ENCODE results near the gene MYOG. TPM values are rescaled to one million over a fixed set of nuclear protein-coding genes. Genes with fewer than 3 reads are reported as not detected.

MYOG gene
- total and polyA plus RNA-seq, 10 of the 15 experiments (the other 5 are each of a cell fraction or from before 2014, with no cell fraction given), result not detected

DNA sequence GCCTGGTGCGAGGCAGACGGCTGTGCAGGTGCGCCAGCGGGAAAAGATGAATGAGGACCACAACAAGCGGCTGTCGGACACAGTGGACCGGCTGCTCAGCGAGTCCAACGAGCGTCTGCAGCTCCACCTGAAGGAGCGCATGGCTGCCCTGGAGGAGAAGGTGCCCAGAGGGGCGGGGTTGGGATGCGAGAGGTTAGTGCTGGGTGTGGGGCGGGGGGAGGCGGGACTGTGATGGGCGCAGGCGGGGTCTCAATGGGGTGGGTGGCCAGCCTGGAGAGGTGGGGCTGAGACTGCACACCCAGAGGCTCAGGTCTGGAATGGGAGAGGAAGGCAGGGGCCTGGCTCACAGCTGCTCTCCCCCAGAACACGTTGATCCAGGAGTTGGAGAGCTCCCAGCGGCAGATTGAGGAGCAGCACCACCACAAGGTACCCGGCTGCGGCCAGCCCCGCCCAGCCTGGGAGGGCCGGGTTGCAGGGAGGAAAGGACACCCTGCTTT is 37.2 kb downstream of the MYOG start:
- no peaks in the 10 kb centered on the region; a peak in 1 of 4 replicates for H3K36me3 ChIP-seq (ENCODE audit: control insufficient read depth in 2 of 2, insufficient read depth in 2 of 2, low read length in 1 of 2)
- CTCF ChIA-PET, result no interaction called here
- H3K79me2 ChIP-seq (ENCODE audit: control insufficient read depth, insufficient read depth, low read length), result no peaks in the 10 kb centered on the region
- no TSS peak for BruUV-seq (replicated peaks)
- no peaks in the 10 kb centered on the region for H4K20me1 ChIP-seq (ENCODE audit: control insufficient read depth, insufficient read depth)
- H3K9ac ChIP-seq (ENCODE audit: control insufficient read depth, insufficient read depth, low read length), result no peak overlapping the region
- intact Hi-C loops (cut with micrococcal nuclease; ENCODE audit: unreplicated experiment) (loop anchor here (1.0 kb wide), 1 partner anchor 40 kb away; no protein-coding TSS in a partner anchor), in situ Hi-C loops (cut with MboI) (no loop called here)
- H2AFZ ChIP-seq (ENCODE audit: control insufficient read depth, low read depth, low read length), result no peak overlapping the region
- H3K4me1 ChIP-seq (ENCODE audit: control insufficient read depth, insufficient read depth, low read length), result no peaks in the 10 kb centered on the region
- H3K9me3 ChIP-seq (replicated peaks; ENCODE audit: control insufficient read depth, insufficient read depth, low read length), result no peaks in the 10 kb centered on the region
- RAD21 ChIA-PET (ENCODE audit: unreplicated experiment), result no interaction called here
- ATAC-seq (peak; percentile 64), FAIRE-seq (no peak), DNase-seq (ENCODE audit: low read depth, low spot score) (no peak)
- POLR2A ChIA-PET, result no interaction called here
- no peak overlapping the region for H3K4me3 ChIP-seq
- WGBS (ENCODE audit: insufficient coverage, insufficient replicate concordance, low lambda C conversion rate, missing lambda C conversion rate), result 42% methylated on average over 23 of the region's 23 CpGs
- SMC1A ChIA-PET (ENCODE audit: uncharacterized antibody, unreplicated experiment), result no interaction called here
- H3K4me2 ChIP-seq (ENCODE audit: control insufficient read depth, insufficient read depth), result no peak overlapping the region
- H3K27ac ChIP-seq (ENCODE audit: control insufficient read depth, insufficient read depth), result no peak overlapping the region
- peaks cover 0 to 2% of the 10 kb centered on the region in 2 experiments; a peak in 1 of 4 replicates for H3K27me3 ChIP-seq (replicated peaks in 1 of 2; ENCODE audit: control insufficient read depth in 2 of 2, insufficient read depth in 2 of 2, low read length in 1 of 2)
- TF ChIP-seq POLR2AphosphoS2 (IDR thresholded peaks at IDR 0.05; ENCODE audit: low read depth, low read length), result no peak
- no peak for TF ChIP-seq HCFC1 (IDR thresholded peaks at IDR 0.05; ENCODE audit: low read length)
- no peak for TF ChIP-seq JUNB (IDR thresholded peaks at IDR 0.05)
- TF ChIP-seq, protein P1, sequence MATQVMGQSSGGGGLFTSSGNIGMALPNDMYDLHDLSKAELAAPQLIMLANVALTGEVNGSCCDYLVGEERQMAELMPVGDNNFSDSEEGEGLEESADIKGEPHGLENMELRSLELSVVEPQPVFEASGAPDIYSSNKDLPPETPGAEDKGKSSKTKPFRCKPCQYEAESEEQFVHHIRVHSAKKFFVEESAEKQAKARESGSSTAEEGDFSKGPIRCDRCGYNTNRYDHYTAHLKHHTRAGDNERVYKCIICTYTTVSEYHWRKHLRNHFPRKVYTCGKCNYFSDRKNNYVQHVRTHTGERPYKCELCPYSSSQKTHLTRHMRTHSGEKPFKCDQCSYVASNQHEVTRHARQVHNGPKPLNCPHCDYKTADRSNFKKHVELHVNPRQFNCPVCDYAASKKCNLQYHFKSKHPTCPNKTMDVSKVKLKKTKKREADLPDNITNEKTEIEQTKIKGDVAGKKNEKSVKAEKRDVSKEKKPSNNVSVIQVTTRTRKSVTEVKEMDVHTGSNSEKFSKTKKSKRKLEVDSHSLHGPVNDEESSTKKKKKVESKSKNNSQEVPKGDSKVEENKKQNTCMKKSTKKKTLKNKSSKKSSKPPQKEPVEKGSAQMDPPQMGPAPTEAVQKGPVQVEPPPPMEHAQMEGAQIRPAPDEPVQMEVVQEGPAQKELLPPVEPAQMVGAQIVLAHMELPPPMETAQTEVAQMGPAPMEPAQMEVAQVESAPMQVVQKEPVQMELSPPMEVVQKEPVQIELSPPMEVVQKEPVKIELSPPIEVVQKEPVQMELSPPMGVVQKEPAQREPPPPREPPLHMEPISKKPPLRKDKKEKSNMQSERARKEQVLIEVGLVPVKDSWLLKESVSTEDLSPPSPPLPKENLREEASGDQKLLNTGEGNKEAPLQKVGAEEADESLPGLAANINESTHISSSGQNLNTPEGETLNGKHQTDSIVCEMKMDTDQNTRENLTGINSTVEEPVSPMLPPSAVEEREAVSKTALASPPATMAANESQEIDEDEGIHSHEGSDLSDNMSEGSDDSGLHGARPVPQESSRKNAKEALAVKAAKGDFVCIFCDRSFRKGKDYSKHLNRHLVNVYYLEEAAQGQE (IDR thresholded peaks at IDR 0.05; ENCODE audit: low read depth, low read length), result no peak
- no peak for TF ChIP-seq YBX1 (IDR thresholded peaks at IDR 0.05)
- TF ChIP-seq GATAD2B (conservative IDR thresholded peaks at IDR 0.05; ENCODE audit: low read depth), result no peak
- TF ChIP-seq RAD21 (IDR thresholded peaks at IDR 0.05; ENCODE audit: insufficient read depth, low read depth, low read length), result no peak
- TF ChIP-seq SUPT20H (IDR thresholded peaks at IDR 0.05; ENCODE audit: borderline replicate concordance, control insufficient read depth, low read depth, low read length), result no peak
